HG03280 (cell line): Measurements from ENCODE around the gene SERPINI1.

Experiments
- ATAC-seq: cut with Tn5 transposase; IDR thresholded peaks from one replicate; pipeline ENCODE4 v1.9.1; 2021; ENCODE audit warnings: mild to moderate bottlenecking, moderate library complexity; ENCODE audit not compliant: unreplicated experiment

The SERPINI1 gene

DNA sequence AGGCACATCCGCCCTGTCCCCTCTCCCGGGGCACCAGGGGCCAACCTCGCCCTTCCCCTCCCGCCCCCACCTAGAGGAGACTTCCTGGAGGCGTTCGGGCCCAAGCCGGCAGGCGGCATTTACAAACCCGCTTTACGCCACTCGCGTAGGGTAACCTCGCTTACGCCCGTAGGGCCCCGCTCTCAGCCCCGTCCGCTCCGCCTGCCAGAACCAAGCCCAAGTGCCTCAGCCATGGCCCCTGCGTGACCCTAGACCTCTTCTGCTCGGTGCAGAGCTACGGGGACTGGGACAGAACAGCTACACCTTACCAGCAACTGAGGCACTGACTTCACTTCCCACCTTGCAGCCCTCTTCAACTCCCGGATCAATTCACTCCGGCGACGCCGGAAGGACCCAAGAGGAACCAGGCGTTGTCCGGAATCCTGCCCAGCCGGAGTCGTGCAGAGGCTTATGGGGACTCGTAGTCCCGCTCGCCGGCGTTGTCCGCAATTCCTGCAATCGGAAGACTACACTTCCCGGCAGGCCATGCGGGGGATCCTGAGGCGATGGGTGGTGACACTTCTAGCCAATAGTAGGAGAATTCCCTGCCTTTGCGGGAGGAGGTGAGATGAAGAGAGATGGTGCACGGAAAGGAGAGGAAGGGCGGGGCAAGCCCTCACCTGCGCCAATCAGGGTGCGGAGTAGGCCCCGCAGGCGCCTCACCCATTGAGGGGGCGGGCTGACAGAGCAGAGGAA is 856 bp upstream of the SERPINI1 start, which contains the start of gene PDCD10:
Gene PDCD10, minus strand, starts transcription at position 395 of the 735 bp plus-strand sequence. CDS start 14,735 bp downstream, outside the sequence.
- ATAC-seq = peak; percentile 89

DNA sequence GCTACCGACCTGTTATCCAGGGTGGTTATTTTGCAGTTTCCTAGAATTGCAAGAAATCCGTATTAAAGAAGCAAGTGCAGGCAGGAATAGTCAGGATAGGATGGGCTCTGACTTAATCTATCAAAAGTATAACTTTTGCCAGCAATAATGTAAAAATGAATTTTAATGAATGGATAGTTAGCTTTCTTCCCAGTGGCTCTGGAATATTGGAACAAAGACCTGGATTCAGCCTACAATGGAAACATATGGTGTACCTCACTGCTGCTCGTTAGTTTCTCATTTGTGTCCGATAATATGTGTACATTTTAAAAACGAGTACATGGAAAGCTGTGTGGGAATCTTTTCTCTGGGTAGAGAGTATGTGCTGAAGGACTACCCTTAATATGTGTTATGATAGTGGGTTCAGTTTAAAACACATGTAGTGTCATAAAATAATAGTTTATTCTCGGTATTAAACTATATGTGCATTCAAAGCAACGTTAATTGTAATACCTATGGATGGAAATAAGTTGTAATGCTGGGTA is 805 bp downstream of the SERPINI1 start:
- ATAC-seq = no peak

DNA sequence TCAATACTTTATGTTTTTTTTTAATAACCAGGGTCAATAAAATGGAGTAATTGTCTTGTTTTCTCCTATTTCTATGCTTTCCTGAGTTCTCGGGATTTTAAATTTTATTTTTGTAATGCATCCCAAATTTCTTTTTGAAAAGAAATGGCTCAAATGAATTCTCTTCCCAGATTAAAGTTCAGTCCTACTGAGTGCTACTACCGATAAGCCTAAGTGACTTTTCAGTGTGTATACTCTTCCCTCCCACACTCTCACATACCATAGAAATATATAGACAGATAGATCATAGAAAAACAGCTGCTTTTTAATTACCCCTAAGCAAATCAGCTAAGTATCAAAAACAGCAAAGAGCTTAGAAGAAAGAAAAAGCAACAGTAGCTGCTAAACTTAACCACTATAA is 1.5 kb downstream of the SERPINI1 start:
- ATAC-seq = no peak

GRCh38 chr3:167738037-167738436 is 2.5 kb downstream of the SERPINI1 start:
- no peak for ATAC-seq

GRCh38 chr3:167739190-167739810 is 3.8 kb downstream of the SERPINI1 start:
- no peak for ATAC-seq

DNA sequence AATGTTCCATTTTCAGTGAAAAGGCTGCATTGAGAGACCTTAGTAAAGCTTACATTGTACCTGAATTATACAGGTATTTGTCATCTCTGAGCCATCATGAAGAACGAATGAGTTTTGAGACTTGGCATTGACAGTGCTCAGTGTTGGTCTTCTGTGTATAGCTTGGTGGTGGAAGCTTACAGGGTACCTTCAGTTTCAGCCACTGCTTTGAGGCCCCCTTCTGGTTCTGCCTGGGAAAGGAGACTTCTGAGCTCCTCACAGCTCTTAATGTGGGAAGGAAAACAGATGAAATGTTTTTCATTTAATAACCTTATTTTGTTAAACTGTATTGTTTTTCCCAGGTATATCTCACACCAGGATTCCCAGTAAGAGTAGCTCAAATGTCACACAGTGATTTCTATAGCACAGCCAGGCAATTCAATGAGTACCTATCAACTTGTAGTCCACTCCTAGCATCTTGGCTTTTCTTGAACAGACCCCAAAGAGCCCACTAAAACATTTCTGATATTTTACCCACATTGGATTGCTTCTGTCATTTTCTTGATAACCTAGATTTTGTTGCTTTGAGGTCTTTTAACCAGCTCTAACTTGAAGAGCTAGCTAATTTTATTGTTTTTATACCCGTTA is 5.6 kb downstream of the SERPINI1 start:
- ATAC-seq = peak; percentile 89

DNA sequence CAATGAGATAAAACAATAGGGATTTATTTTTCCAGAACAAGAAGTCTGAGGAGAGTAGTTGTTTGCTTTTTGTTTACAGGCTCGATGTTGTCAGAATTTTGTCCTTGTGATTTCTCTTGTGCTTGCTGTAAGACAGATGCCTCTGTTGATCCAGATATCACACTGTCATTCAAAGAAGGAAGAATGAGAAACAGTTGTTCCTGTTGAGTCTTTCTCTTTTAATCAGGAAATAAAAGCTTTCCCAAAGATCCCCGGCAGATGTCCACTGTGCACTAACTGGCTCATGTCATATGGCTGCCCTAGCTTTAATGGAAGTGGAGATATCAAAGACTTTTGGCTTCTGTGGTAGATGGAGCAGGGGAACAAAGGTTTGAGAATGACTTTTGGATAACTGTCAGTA is 6.8 kb downstream of the SERPINI1 start:
- ATAC-seq = no peak

DNA sequence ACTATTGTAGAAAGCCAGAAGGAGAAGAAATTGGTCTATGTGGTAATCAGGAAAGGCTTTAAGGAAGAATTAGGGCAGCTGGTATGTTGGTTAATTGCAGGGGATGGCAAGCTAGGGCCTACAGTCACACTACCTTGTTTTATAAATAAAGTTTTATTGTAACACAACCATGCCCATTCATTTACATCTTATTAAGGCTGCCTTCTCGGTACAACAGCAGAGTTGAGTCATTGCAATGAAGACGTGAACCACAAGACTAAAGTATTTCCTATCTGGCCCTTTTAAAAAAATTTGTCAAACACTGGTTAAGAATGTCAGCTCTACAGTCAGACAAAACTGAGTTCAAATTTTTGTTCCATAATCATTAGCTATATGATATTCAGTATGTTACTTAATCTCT is 8.3 kb downstream of the SERPINI1 start:
- no peak for ATAC-seq

- ATAC-seq = no peak
Observed at GRCh38 chr3:167749209-167749608, 13.7 kb downstream of the SERPINI1 start.

GRCh38 chr3:167749728-167750127 is 14.2 kb downstream of the SERPINI1 start:
- ATAC-seq = no peak

GRCh38 chr3:167750272-167750971 is 14.9 kb downstream of the SERPINI1 start:
- ATAC-seq = peak; percentile 98

DNA sequence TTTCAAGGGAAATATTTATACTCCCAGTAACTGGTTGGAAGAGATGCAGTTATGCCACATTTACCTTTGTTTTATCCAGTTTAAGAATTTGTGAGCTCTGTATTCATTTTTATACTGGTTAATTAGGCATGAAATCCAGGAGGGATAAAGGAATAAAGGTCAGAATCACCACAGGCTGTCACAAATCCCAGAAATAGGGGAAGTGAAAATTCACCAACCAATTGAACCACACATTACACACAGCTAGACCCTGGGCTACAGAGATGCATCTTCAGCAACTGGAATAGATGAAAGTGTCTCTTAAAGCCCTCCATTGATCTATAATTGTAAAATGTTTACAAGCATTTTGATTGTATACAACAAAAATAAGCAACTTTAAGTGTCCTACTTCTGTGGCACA is 18.5 kb downstream of the SERPINI1 start:
- no peak for ATAC-seq

DNA sequence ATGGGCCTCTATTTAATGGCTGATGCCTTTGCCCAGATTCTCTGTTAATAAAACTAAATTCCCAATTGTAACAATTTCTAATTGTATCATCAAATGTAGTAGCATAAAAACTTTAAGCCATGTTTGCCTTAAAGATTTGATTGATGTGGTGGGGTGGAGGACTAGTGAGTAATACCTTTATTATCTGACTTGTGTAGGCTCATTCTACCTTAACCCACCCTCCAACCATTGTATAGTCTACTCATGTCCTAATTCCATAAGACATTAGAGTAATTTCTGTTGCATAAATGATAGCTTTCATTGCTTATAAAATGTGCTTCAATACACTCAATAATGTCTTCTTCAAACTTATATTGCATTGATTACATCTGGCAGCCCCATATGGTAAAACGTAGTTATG is 25.8 kb downstream of the SERPINI1 start:
- ATAC-seq = no peak

DNA sequence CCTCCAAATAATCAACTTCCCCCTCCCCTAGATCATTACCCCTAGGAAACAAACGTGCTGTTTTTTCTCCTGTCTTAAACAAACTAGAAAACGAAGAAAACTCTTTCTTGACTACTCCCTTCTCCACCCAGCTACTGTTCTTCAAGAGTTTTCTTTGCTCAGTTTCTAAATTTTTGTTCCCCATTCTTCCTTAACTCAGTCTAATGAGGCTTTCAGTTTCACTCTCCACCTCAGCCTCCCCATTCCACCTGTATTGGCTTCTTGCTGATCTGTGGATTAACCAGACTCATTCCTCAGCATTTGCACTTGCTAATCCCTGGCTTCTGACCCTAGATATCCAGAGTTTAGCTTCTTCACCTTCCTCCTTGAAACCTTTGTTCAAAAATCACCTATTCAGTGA is 26.8 kb downstream of the SERPINI1 start:
- no peak for ATAC-seq

- ATAC-seq = peak; percentile 32
Observed at GRCh38 chr3:167772992-167773391, 37.5 kb downstream of the SERPINI1 start.

DNA sequence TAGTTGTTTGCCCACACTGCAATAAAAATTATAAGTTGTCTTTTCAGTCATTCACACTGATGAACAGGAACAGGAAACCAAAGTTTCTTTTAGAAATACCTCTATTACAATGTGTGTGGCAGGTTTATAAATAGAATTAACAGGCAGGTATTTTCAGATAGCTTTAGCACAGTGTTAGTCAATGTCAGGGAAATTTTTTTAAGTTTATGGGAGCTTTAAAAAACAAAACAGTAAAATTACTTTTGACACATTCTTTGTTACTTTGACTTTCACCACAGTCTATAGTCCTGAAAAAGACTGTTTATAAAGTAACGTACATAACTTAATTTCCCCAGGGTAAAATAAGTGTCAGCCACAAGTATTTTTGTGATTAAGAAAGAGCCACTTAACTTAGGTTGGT is 38.1 kb downstream of the SERPINI1 start:
- ATAC-seq = peak; percentile 65

GRCh38 chr3:167776066-167776685 is 40.7 kb downstream of the SERPINI1 start:
- ATAC-seq = no peak

DNA sequence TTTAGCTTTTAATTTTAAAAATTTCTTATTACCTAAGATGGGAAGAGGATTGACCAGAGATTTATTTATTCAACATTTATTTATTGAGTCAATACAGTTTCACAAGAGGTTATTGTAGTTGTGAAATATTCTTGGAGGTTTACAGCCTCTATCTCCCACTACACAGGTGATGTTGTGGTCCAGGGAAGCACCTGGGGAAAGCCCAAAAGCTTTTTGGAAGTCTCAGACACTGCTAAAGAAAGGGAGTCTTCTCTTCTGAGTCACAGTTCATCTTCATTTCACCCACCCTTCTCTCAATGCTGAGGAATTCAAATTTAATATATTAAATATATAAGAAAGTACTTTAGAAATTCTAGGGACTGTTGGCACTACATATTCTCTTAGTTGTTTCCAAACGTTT is 41.8 kb downstream of the SERPINI1 start:
- ATAC-seq = no peak

DNA sequence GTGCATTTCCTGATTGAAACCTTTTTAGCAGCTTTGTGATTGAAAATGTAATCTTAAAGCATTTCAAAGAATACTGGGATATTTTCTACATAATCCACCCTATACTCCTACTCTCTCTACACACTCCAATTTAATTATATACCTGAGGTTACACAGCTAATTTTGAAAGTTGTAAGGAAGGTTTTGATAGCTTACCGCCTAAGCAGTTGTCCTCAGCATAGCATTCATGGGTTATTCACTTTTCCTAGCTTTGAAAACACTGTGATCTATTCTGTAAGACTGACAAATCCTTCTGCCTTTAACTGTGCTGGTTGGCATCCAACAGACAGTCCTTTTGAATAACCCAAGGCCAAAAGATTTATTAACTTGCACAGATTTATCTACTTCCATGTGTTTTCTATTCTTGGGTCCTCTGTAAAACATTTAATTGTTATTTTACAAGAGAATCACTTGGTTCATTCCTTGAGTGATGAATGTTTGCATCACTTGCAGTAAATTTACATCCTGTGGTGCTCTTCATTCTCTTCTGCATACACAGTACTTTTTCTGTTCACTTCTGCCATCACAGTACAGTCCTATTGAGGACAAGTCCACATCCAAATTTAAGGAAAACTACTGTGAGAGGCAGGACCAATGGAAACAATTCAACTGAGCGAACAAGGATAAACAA is 44.8 kb downstream of the SERPINI1 start:
- no peak for ATAC-seq

DNA sequence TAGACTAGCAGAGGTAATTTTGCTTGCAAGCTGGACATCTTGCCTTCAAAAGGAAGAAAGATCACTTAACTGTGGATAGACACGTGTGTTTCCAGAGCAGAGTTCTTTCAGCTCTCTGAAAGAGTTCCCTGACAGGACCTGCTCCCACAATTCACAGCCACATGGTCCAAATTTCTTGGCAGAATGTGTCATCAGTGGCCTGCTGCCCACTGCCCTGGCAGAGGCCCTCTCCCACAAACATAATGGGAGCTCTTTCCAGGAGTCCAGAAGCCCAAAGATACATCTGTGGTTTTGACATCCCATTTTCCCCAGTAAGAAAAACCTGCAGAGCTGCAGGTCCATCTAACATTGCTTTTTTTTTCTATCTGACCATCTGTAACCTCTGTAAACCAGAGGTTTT is 48.3 kb downstream of the SERPINI1 start:
- no peak for ATAC-seq
